Gastroesophageal sphincter (tissue), 3 donors: Measurements from ENCODE around the gene TMEM161B.

Source experiments
- CTCF ChIP-seq, 4 experiments: fragments of 200-600 bp in 2 of 4; fragments of 450-650 bp in 2 of 4; sonication (generic) in 1 of 4; IDR thresholded peaks; one replicate each; pipeline ENCODE4 v1.5.1; 2017 to 2019; ENCODE audit warnings: antibody characterized with exemption in 4 of 4, mild to moderate bottlenecking in 2 of 4, moderate library complexity in 2 of 4
- EP300 ChIP-seq: sonication (generic); formaldehyde crosslinking; IDR thresholded peaks from one replicate; pipeline ENCODE4 v1.6.1; 2017; ENCODE audit warnings: antibody characterized with exemption, mild to moderate bottlenecking
- POLR2AphosphoS5 ChIP-seq: sonication (generic); formaldehyde crosslinking; IDR thresholded peaks from one replicate; pipeline ENCODE4 v1.6.1; 2017; ENCODE audit warnings: antibody characterized with exemption

GRCh38 chr5:88304356-88304755, 35.7 kb upstream of the TMEM161B start:
- TF ChIP-seq POLR2AphosphoS5 (no peak), EP300 (no peak), CTCF (IDR thresholded peaks at IDR 0.05) (no peak)
